Adrenal gland (tissue), 12 donors: Measurements from ENCODE around the gene C10orf143. TPM values are rescaled to one million over a fixed set of nuclear protein-coding genes. Genes with fewer than 3 reads are reported as not detected.

Experiments used
- DNase-seq, 7 donors: peaks; one replicate each; pipeline ENCODE4 v3.0.0-alpha.2; 2019 to 2020
- H3K27ac ChIP-seq, 5 donors: fragments of 200-600 bp; sonication (generic) in 4 of 5; 1 replicate in 3 of 5; 2 replicates in 2 of 5; pipeline versions ENCODE4 v1.5.1 to v1.8.0; 2016 to 2020; ENCODE audit warnings: mild to moderate bottlenecking in 1 of 5
- H3K27me3 ChIP-seq: fragments of 200-600 bp; 2 replicates; pipeline ENCODE4 v1.8.0; 2021
- H3K36me3 ChIP-seq, 2 donors: fragments of 200-600 bp; replicated peaks in 1 of 2; 1 replicate in 1 of 2; 2 replicates in 1 of 2; pipeline versions ENCODE4 v1.5.1 to v1.8.0; 2018 to 2022
- H3K4me1 ChIP-seq, 2 donors: fragments of 200-600 bp; replicated peaks in 1 of 2; 1 replicate in 1 of 2; 2 replicates in 1 of 2; pipeline versions ENCODE4 v1.5.1 to v1.8.0; 2018 to 2021
- H3K4me3 ChIP-seq, 4 donors: fragments of 200-600 bp; sonication (generic) in 3 of 4; one replicate each; pipeline ENCODE4 v1.5.1; 2016 to 2018
- H3K9me3 ChIP-seq, 3 donors: fragments of 200-600 bp; sonication (generic) in 1 of 3; replicated peaks in 1 of 3; 1 replicate in 2 of 3; 2 replicates in 1 of 3; pipeline versions ENCODE4 v1.5.1 to v1.8.0; 2016 to 2021
- POLR2A ChIP-seq, 2 donors: fragments of 450-650 bp; IDR thresholded peaks; one replicate each; pipeline ENCODE4 v1.6.1; 2017; ENCODE audit warnings: antibody characterized with exemption in 2 of 2, mild to moderate bottlenecking in 2 of 2, moderate library complexity in 1 of 2
- whole genome bisulfite sequencing, 4 donors: extraction: QIAGEN DNeasy Blood & Tissue Kit in 2 of 4; methylation state at CpG; one replicate each; pipeline versions ENCODE4 v1.1.5 to v1.1.7; 2013 to 2017; 5-methylcytosine and 5-hydroxymethylcytosine counted together
- intact Hi-C, 2 donors: fragments of 100-400 bp; cut with DNase I; formaldehyde crosslinking; loops; one replicate each; pipeline versions ENCODE4 v1.14.1 to v1.15.0; 2022 to 2023
- polyA plus RNA-seq, 3 donors: library from polyadenylated mRNA; stranded (reverse); fragments of 200-250 nt in 2 of 3; fragments of 350-450 nt in 1 of 3; fragmentation: Illumina TruSeq in 1 of 3; extraction: RNeasy Lipid Tissue Mini Kit (QIAGEN cat#74804) in 1 of 3; gene quantifications; one replicate each; pipeline ENCODE4 v1.2.3, GENCODE V29; 2013 to 2014
- total RNA-seq, 9 donors: library from RNA; depleted of rRNA in 4 of 9; stranded (reverse); fragments of >200 nt in 4 of 9; fragments of 120-200 nt in 1 of 9; fragmentation: NEBNext Ultra II Directional in 1 of 9; extraction: Animal tissue kit (Norgen Biotek cat#: 25700) in 1 of 9; gene quantifications; one replicate each; pipeline versions ENCODE4 v1.1.0 to v1.2.4, GENCODE V29; 2013 to 2023
- TF ChIP-seq, protein P1 (sequence below), 6 experiments: fragments of 450-650 bp in 4 of 6; fragments of 200-600 bp in 2 of 6; sonication (generic) in 1 of 6; IDR thresholded peaks; 1 replicate in 5 of 6; 2 replicates in 1 of 6; pipeline versions ENCODE4 v1.5.1 to v1.8.0; 2016 to 2021; ENCODE audit warnings: antibody characterized with exemption in 6 of 6, mild to moderate bottlenecking in 2 of 6, moderate library complexity in 1 of 6
- donor health status: healthy with polysubstance abuse.
- donor health status: Bipolar disorder and iron deficiency.
- donor health status: DM: yes; HTN: yes; CAD: no.
- donor health status: DM: no; HTN: no; CAD: no.
- donor health status: DM: no; HTN: no; CAD: no.
- donor health status: DM: yes; HTN: yes; CAD: no.

The C10orf143 gene
- total and polyA plus RNA-seq, 12 donors: 0.85 to 19.3 (median 5.2) TPM

DNA sequence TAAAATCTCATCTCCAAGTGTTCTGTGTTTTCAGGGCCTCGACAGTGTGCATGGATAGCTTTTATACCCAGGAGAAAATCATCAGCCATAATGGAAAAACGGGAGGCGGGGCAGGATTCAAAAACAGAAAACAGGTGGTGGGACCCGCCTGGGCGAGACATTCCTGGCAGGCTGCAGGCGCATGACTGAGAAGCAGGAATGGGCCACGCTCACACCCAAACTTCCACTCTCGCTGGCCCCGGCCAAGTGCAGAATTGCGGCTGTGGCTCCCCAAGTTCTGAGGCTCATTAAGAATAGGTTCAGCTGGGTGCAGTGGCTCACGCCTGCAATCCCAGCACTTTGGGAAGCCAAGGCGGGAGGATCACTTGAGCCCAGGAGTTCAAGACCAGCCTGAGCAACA is 60.6 kb downstream of the C10orf143 start:
- Histone ChIP-seq H3K27me3 (no peaks in the 10 kb centered on the region), H3K27ac (no peak overlapping the region), H3K4me3 (no peak overlapping the region), H3K36me3 (no peaks in the 10 kb centered on the region), H3K9me3 (no peaks in the 10 kb centered on the region), H3K4me1 (no peaks in the 10 kb centered on the region)
- intact Hi-C loops: no loop called here
- 85 to 93% (median 89%) methylated on average over 12 of the region's 12 CpGs for WGBS, 4 donors
- TF ChIP-seq POLR2A (IDR thresholded peaks at IDR 0.05): no peak
- TF ChIP-seq, protein P1, sequence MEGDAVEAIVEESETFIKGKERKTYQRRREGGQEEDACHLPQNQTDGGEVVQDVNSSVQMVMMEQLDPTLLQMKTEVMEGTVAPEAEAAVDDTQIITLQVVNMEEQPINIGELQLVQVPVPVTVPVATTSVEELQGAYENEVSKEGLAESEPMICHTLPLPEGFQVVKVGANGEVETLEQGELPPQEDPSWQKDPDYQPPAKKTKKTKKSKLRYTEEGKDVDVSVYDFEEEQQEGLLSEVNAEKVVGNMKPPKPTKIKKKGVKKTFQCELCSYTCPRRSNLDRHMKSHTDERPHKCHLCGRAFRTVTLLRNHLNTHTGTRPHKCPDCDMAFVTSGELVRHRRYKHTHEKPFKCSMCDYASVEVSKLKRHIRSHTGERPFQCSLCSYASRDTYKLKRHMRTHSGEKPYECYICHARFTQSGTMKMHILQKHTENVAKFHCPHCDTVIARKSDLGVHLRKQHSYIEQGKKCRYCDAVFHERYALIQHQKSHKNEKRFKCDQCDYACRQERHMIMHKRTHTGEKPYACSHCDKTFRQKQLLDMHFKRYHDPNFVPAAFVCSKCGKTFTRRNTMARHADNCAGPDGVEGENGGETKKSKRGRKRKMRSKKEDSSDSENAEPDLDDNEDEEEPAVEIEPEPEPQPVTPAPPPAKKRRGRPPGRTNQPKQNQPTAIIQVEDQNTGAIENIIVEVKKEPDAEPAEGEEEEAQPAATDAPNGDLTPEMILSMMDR (IDR thresholded peaks at IDR 0.05): no peak
- DNase-seq: no peak

GRCh38 chr10:130049244-130049643 is 61.4 kb downstream of the C10orf143 start:
- intact Hi-C loops: no loop called here
- WGBS, 4 donors: 82 to 93% (median 87%) methylated on average over 1 to 12 of the region's 12 CpGs

GRCh38 chr10:130048081-130048480 is 62.5 kb downstream of the C10orf143 start:
- no peaks in the 10 kb centered on the region for H3K27me3 ChIP-seq
- intact Hi-C loops: no loop called here
- no peak overlapping the region for H3K4me3 ChIP-seq
- H3K9me3 ChIP-seq: no peaks in the 10 kb centered on the region
- H3K27ac ChIP-seq: no peak overlapping the region
- H3K36me3 ChIP-seq: no peaks in the 10 kb centered on the region
- H3K4me1 ChIP-seq: no peaks in the 10 kb centered on the region
- WGBS, 4 donors: 40 to 55% (median 51%) methylated on average over 1 to 3 of the region's 3 CpGs
- TF ChIP-seq POLR2A (IDR thresholded peaks at IDR 0.05): no peak
- TF ChIP-seq, protein P1 (IDR thresholded peaks at IDR 0.05): no peak
- no peak for DNase-seq

More at GRCh38 chr10:130049244-130049643, 61.4 kb downstream of the C10orf143 start:
- no peaks in the 10 kb centered on the region for H3K36me3 ChIP-seq
- DNase-seq: no peak
- H3K27ac ChIP-seq: no peak overlapping the region
- H3K4me3 ChIP-seq: no peak overlapping the region
- no peaks in the 10 kb centered on the region for H3K4me1 ChIP-seq
- H3K27me3 ChIP-seq: no peaks in the 10 kb centered on the region
- TF ChIP-seq, protein P1 (IDR thresholded peaks at IDR 0.05): no peak
- no peak for TF ChIP-seq POLR2A (IDR thresholded peaks at IDR 0.05)
- no peaks in the 10 kb centered on the region for H3K9me3 ChIP-seq

GRCh38 chr10:130047336-130047735 is 63.3 kb downstream of the C10orf143 start:
- Histone ChIP-seq H3K36me3 (no peaks in the 10 kb centered on the region), H3K27me3 (no peaks in the 10 kb centered on the region), H3K4me1 (no peaks in the 10 kb centered on the region), H3K27ac (no peak overlapping the region), H3K9me3 (no peaks in the 10 kb centered on the region), H3K4me3 (no peak overlapping the region)
- intact Hi-C loops: no loop called here
- no peak for DNase-seq
- no peak for TF ChIP-seq POLR2A (IDR thresholded peaks at IDR 0.05)
- TF ChIP-seq, protein P1 (IDR thresholded peaks at IDR 0.05): no peak
- 73 to 86% (median 76%) methylated on average over 8 to 10 of the region's 10 CpGs for WGBS, 4 donors
